LNCaP clone FGC (cell line): Measurements from ENCODE around the gene FOXJ2.
"Not testable (repeated sequence)": the region's sequence is repeated elsewhere in the genome, so short reads cannot be mapped to it uniquely, and the experiment has no call there.

Experiments used
- DNase-seq: peaks from one replicate; pipeline ENCODE4 v3.0.0-alpha.2; 2011; ENCODE audit warnings: low read depth
- H3K4me3 ChIP-seq: 2 replicates; pipeline ENCODE4 v1.5.1; 2011; ENCODE audit warnings: mild to moderate bottlenecking, low read depth, low read length, control low read depth
- CTCF ChIP-seq: IDR thresholded peaks from 2 replicates; pipeline ENCODE4 v1.5.1; 2012; ENCODE audit warnings: mild to moderate bottlenecking; ENCODE audit not compliant: control insufficient read depth, insufficient read depth; ENCODE audit errors: extremely low read depth

The FOXJ2 gene

GRCh38 chr12:8032242-8033152 lies at the start of gene FOXJ2:
TSS of gene FOXJ2 (plus strand) at chr12:8032716. CDS start at chr12:8039833, 7,117 bp downstream.
- TF ChIP-seq CTCF, result no peak
- no peak for DNase-seq
- H3K4me3 ChIP-seq, result peak within 1 kb of the TSS; percentile 97

- H3K4me3 ChIP-seq, DNase-seq: not testable (repeated sequence)
These were observed 49.5 kb upstream of the FOXJ2 start for GRCh38 chr12:7983019-7983418.

GRCh38 chr12:7983460-7983859 lies 49.1 kb upstream of the FOXJ2 start:
- DNase-seq, result not testable (repeated sequence)

GRCh38 chr12:7984900-7985299 lies 47.6 kb upstream of the FOXJ2 start:
- no peak for TF ChIP-seq CTCF
- no peak overlapping the region for H3K4me3 ChIP-seq
- no peak for DNase-seq

More at GRCh38 chr12:7983460-7983859, 49.1 kb upstream of the FOXJ2 start:
- H3K4me3 ChIP-seq, result not testable (repeated sequence)

GRCh38 chr12:7985802-7986418 lies 46.6 kb upstream of the FOXJ2 start:
- TF ChIP-seq CTCF, result no peak
- H3K4me3 ChIP-seq, result no peak overlapping the region
- DNase-seq, result no peak

GRCh38 chr12:7989827-7990491 lies 42.6 kb upstream of the FOXJ2 start:
- no peak for DNase-seq
- H3K4me3 ChIP-seq, result no peak overlapping the region
- no peak for TF ChIP-seq CTCF

GRCh38 chr12:7991535-7991934 lies 41.0 kb upstream of the FOXJ2 start:
- H3K4me3 ChIP-seq, result no peak overlapping the region
- no peak for TF ChIP-seq CTCF
- DNase-seq, result no peak
